ENCODE results near the gene SIPA1L3.

The SIPA1L3 gene

DNA sequence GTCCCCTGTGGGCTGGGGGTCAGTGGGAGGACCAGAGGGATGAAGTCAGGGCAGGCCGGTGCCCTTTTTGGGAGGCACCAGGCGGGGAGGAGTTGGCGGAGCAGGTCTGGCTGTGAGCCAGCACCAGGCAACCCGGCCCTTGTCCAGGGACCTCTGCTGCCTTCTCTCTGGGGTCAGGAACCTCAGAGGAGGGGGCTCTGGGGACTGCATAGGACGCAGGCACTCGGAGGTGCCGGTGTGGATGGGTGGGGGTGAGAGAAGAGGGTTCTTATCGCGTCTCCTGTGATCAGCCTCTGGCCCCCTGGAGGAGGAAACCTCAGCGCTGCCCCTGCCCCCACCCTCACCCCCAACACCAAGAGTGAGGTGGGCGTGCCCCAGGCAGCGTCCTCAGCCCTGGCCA is 300.5 kb downstream of the SIPA1L3 start:
- Histone ChIP-seq H3K4me2 (no peak overlapping the region), H4K20me1 (ENCODE audit: insufficient read depth) (no peaks in the 10 kb centered on the region), H2AFZ (ENCODE audit: low read depth) (no peak overlapping the region), H3K27ac (no peak overlapping the region), H3K27me3 (ENCODE audit: insufficient read depth, low read depth) (no peaks in the 10 kb centered on the region), H3K4me1 (ENCODE audit: low read depth, poor library complexity, severe bottlenecking) (no peaks in the 10 kb centered on the region), H3K79me2 (ENCODE audit: insufficient read depth, low read depth) (no peaks in the 10 kb centered on the region), H3K9ac (no peak overlapping the region), H3K36me3 (ENCODE audit: insufficient read depth) (no peaks in the 10 kb centered on the region), H3K4me3 (IDR thresholded peaks at IDR 0.05; ENCODE audit: insufficient read depth, low read depth, low read length) (no peak overlapping the region)
- TF ChIP-seq, protein P1, sequence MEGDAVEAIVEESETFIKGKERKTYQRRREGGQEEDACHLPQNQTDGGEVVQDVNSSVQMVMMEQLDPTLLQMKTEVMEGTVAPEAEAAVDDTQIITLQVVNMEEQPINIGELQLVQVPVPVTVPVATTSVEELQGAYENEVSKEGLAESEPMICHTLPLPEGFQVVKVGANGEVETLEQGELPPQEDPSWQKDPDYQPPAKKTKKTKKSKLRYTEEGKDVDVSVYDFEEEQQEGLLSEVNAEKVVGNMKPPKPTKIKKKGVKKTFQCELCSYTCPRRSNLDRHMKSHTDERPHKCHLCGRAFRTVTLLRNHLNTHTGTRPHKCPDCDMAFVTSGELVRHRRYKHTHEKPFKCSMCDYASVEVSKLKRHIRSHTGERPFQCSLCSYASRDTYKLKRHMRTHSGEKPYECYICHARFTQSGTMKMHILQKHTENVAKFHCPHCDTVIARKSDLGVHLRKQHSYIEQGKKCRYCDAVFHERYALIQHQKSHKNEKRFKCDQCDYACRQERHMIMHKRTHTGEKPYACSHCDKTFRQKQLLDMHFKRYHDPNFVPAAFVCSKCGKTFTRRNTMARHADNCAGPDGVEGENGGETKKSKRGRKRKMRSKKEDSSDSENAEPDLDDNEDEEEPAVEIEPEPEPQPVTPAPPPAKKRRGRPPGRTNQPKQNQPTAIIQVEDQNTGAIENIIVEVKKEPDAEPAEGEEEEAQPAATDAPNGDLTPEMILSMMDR (conservative IDR thresholded peaks at IDR 0.05; ENCODE audit: low read depth, low read length): no peak

DNA sequence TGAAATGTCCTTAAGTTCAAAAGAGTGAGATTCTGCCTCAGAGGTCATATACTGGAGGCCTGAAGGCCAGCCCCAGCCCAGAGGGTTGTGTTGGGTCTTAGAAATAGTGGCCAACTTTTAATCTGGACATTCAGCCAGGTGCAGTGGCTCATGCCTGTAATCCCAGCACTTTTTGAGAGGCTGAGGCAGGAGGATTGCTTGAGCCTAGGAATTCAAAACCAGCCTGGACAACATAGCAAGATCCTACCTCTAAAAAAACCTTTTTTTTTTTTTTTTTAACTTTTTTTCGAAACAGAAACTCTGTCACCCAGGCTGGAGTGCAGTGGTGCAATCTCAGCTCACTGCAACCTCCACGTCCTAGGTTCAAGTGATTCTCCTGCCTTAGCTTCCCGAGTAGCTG is 301.6 kb downstream of the SIPA1L3 start:
- no peaks in the 10 kb centered on the region for H3K79me2 ChIP-seq (ENCODE audit: insufficient read depth, low read depth)
- H3K27ac ChIP-seq: no peak overlapping the region
- no peak overlapping the region for H3K9ac ChIP-seq
- no peaks in the 10 kb centered on the region for H4K20me1 ChIP-seq (ENCODE audit: insufficient read depth)
- H3K4me3 ChIP-seq (IDR thresholded peaks at IDR 0.05; ENCODE audit: insufficient read depth, low read depth, low read length): no peak overlapping the region
- TF ChIP-seq, protein P1 (conservative IDR thresholded peaks at IDR 0.05; ENCODE audit: low read depth, low read length): no peak
- no peak overlapping the region for H3K4me2 ChIP-seq
- H2AFZ ChIP-seq (ENCODE audit: low read depth): no peak overlapping the region
- H3K36me3 ChIP-seq (ENCODE audit: insufficient read depth): no peaks in the 10 kb centered on the region
- H3K4me1 ChIP-seq (ENCODE audit: low read depth, poor library complexity, severe bottlenecking): peaks cover 3% of the 10 kb centered on the region
- H3K27me3 ChIP-seq (ENCODE audit: insufficient read depth, low read depth): no peaks in the 10 kb centered on the region

DNA sequence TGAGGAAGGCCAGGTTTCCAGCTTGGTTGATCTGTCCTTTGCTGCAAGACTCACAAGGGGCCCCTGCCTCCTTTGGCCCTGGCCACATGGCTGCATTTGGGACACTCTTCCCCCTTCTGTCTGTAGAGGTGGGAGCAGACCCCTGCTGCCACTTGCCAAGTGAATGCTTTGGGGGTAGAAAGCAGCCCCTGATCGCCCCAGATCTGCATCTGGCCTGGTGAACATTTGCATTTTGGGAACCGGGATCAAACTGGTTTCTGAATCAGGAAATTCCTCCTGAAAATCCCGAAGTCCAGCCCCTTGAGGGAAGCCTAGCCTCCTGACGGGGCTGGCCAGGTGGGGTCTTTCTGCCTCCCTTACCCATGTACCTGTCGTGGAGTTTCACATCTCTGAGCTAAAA is 302.1 kb downstream of the SIPA1L3 start:
- Histone ChIP-seq H3K27ac (no peak overlapping the region), H3K4me3 (IDR thresholded peaks at IDR 0.05; ENCODE audit: insufficient read depth, low read depth, low read length) (no peak overlapping the region), H2AFZ (ENCODE audit: low read depth) (no peak overlapping the region), H3K36me3 (ENCODE audit: insufficient read depth) (no peaks in the 10 kb centered on the region), H4K20me1 (ENCODE audit: insufficient read depth) (no peaks in the 10 kb centered on the region), H3K4me2 (no peak overlapping the region), H3K9ac (no peak overlapping the region), H3K4me1 (ENCODE audit: low read depth, poor library complexity, severe bottlenecking) (peaks cover 9% of the 10 kb centered on the region), H3K27me3 (ENCODE audit: insufficient read depth, low read depth) (no peaks in the 10 kb centered on the region), H3K79me2 (ENCODE audit: insufficient read depth, low read depth) (no peaks in the 10 kb centered on the region)
- TF ChIP-seq, protein P1 (conservative IDR thresholded peaks at IDR 0.05; ENCODE audit: low read depth, low read length): no peak

DNA sequence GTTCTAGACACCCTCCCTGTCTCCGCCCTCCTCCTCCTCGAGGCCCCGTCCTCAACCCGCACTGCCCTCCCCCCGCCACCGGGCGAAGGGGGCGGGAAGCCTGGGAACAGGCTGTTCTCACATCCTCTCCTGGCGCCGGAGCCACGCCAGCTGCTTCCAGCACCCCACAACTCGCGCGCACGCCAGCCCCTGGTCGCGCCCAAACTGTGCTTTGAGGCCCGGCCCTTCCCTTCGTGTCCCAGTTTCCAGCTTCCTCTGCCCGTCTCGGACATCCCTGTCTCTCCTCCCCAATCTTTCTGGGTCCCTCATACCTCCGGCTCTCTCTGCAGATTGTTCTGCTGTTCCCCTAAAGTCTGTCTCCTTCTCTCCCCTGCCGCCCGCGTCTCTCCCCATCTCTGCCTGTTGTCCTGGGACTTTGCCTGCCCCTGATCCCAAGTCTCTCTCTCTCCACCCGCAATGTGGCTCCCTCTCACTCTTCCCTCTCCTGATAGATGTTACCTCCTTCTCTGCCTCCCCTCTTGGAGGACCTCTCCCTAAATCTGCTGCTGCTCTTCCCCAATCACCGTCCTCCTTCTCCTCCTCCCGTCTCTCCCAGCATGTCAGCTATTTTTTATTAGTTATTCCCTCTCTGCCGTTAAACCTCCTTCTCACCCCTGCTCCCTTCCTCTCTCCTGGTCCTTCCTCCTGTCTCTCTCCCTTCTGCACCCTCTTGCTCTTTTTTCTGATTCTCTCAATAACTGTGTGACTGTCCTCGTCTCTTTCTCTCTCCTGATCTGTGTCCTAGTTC is 302.9 kb downstream of the SIPA1L3 start:
- H3K79me2 ChIP-seq (ENCODE audit: insufficient read depth, low read depth): no peaks in the 10 kb centered on the region
- H3K27ac ChIP-seq: no peak overlapping the region
- no peaks in the 10 kb centered on the region for H3K27me3 ChIP-seq (ENCODE audit: insufficient read depth, low read depth)
- H3K9ac ChIP-seq: no peak overlapping the region
- TF ChIP-seq, protein P1 (conservative IDR thresholded peaks at IDR 0.05; ENCODE audit: low read depth, low read length): no peak
- peaks cover 16% of the 10 kb centered on the region for H3K4me1 ChIP-seq (ENCODE audit: low read depth, poor library complexity, severe bottlenecking)
- no peak overlapping the region for H3K4me3 ChIP-seq (IDR thresholded peaks at IDR 0.05; ENCODE audit: insufficient read depth, low read depth, low read length)
- H2AFZ ChIP-seq (ENCODE audit: low read depth): no peak overlapping the region
- H3K4me2 ChIP-seq: no peak overlapping the region
- no peaks in the 10 kb centered on the region for H4K20me1 ChIP-seq (ENCODE audit: insufficient read depth)
- H3K36me3 ChIP-seq (ENCODE audit: insufficient read depth): no peaks in the 10 kb centered on the region

Data from KMS-11 (cell line).